ENCODE measurements around the gene BHLHE23.
A peak's percentile ranks its signal among the peaks of the same experiment; 100 is the strongest.

The BHLHE23 gene

DNA sequence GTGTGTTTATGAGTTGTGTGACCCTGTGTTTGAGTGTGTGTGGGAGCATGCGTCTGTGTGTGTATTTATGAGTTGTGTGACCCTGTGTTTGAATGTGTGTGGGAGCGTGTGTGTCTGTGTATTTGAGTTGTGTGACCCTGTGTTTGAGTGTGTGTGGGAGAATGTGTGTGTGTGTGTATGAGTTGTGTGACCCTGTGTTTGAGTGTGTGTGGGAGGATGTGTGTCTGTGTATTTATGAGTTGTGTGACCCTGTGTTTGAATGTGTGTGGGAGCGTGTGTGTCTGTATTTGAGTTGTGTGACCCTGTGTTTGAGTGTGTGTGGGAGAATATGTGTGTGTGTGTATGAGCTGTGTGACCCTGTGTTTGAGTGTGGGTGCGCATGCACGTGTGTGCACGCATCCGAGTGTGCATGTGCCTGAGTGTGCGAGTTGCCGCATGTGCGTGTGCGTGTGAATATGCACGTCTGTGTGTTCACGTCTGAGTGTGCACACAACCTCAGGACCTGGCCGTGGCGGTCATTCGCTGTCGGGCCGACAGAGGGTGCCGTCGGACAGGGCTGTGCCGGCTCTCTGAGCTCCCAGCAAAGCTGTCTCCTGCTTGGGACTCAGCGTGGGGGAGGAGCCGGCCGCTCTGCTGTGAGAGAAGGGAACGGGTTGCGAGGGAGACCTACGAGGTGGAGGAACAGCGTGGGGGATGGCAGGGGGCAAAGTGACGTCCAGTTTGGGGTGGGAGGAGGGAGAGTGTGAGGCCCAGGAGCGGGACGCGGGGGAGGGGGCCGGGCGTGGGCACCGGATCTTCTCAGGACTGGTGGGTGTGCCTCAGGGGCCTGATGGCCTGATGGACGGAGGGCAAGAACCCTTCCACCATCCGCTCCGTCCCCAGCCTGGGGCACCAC is 34.6 kb downstream of the BHLHE23 start:
- TF ChIP-seq, protein P1, sequence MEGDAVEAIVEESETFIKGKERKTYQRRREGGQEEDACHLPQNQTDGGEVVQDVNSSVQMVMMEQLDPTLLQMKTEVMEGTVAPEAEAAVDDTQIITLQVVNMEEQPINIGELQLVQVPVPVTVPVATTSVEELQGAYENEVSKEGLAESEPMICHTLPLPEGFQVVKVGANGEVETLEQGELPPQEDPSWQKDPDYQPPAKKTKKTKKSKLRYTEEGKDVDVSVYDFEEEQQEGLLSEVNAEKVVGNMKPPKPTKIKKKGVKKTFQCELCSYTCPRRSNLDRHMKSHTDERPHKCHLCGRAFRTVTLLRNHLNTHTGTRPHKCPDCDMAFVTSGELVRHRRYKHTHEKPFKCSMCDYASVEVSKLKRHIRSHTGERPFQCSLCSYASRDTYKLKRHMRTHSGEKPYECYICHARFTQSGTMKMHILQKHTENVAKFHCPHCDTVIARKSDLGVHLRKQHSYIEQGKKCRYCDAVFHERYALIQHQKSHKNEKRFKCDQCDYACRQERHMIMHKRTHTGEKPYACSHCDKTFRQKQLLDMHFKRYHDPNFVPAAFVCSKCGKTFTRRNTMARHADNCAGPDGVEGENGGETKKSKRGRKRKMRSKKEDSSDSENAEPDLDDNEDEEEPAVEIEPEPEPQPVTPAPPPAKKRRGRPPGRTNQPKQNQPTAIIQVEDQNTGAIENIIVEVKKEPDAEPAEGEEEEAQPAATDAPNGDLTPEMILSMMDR (conservative IDR thresholded peaks at IDR 0.05; ENCODE audit: low read depth, low read length): peak; percentile 85
- H3K36me3 ChIP-seq (ENCODE audit: insufficient read depth): no peaks in the 10 kb centered on the region
- peaks cover 5% of the 10 kb centered on the region for H3K4me1 ChIP-seq (ENCODE audit: low read depth, poor library complexity, severe bottlenecking)
- no peaks in the 10 kb centered on the region for H4K20me1 ChIP-seq (ENCODE audit: insufficient read depth)
- no peak overlapping the region for H3K27ac ChIP-seq
- H3K27me3 ChIP-seq (ENCODE audit: insufficient read depth, low read depth): peaks cover 98% of the 10 kb centered on the region
- peak overlapping the region; percentile 34; the same call in 1 of the 2 replicates for H2AFZ ChIP-seq (ENCODE audit: low read depth)
- H3K79me2 ChIP-seq (ENCODE audit: insufficient read depth, low read depth): no peaks in the 10 kb centered on the region
- no peak overlapping the region for H3K4me3 ChIP-seq (IDR thresholded peaks at IDR 0.05; ENCODE audit: insufficient read depth, low read depth, low read length)
- peak overlapping the region; percentile 20; the same call in 1 of the 2 replicates for H3K4me2 ChIP-seq
- H3K9ac ChIP-seq: no peak overlapping the region

- Histone ChIP-seq H3K4me1 (ENCODE audit: low read depth, poor library complexity, severe bottlenecking) (no peaks in the 10 kb centered on the region), H3K27me3 (ENCODE audit: insufficient read depth, low read depth) (peaks cover 98% of the 10 kb centered on the region), H3K36me3 (ENCODE audit: insufficient read depth) (no peaks in the 10 kb centered on the region), H3K4me2 (no peak overlapping the region), H3K9ac (no peak overlapping the region), H3K27ac (no peak overlapping the region), H3K4me3 (IDR thresholded peaks at IDR 0.05; ENCODE audit: insufficient read depth, low read depth, low read length) (no peak overlapping the region), H3K79me2 (ENCODE audit: insufficient read depth, low read depth) (no peaks in the 10 kb centered on the region), H4K20me1 (ENCODE audit: insufficient read depth) (no peaks in the 10 kb centered on the region), H2AFZ (ENCODE audit: low read depth) (no peak overlapping the region)
- TF ChIP-seq, protein P1 (conservative IDR thresholded peaks at IDR 0.05; ENCODE audit: low read depth, low read length): no peak
These were observed 35.4 kb downstream of the BHLHE23 start for GRCh38 chr20:62971211-62971949.

DNA sequence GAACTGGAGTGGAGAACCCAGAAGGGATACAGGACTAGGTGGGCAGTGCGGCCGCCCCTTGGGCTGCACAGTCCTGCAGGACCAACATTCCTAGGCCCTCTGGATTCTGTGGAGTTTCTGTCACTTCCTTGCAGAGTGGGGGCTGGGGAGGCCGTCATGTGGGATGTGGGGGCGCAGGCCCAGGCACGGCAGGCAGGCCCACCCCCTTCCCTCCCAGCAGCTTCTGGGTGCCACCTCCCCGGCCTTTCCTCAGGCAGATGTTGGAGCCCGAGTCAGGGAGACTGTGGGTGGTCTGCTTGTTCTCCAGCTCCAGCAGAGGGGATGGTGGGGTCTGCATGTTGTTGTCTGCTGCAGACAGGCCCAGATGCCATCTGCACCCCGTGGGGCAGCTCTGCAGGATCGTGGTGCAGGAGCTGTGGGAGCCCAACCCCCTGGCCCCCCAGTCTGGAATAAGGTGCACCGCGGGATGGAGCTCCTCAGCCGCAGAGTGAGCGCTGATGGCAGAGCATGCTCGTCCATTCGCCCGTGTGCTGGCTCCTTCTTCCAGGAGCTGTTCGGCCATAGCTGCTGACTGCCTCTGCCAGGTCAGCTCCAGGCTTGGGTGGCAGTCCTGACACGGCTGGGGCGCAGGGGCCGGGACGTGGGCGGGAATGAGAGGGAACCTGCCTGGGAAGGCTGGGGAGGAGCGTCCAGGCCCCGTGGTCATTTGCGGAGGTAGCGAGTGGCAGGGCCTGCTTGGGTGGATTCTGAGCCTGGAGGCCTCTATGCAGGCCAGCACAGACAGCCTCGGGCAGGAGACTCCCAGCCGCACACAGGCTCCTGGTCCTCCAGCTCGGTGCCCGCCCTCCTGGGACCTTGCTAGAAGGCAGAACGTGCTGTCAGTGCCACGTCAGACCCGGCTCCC is 36.2 kb downstream of the BHLHE23 start:
- no peaks in the 10 kb centered on the region for H3K36me3 ChIP-seq (ENCODE audit: insufficient read depth)
- H3K4me3 ChIP-seq (IDR thresholded peaks at IDR 0.05; ENCODE audit: insufficient read depth, low read depth, low read length): no peak overlapping the region
- H3K4me2 ChIP-seq: no peak overlapping the region
- TF ChIP-seq, protein P1 (conservative IDR thresholded peaks at IDR 0.05; ENCODE audit: low read depth, low read length): no peak
- H3K27ac ChIP-seq: no peak overlapping the region
- no peaks in the 10 kb centered on the region for H4K20me1 ChIP-seq (ENCODE audit: insufficient read depth)
- H2AFZ ChIP-seq (ENCODE audit: low read depth): no peak overlapping the region
- no peaks in the 10 kb centered on the region for H3K4me1 ChIP-seq (ENCODE audit: low read depth, poor library complexity, severe bottlenecking)
- no peaks in the 10 kb centered on the region for H3K79me2 ChIP-seq (ENCODE audit: insufficient read depth, low read depth)
- no peak overlapping the region for H3K9ac ChIP-seq
- H3K27me3 ChIP-seq (ENCODE audit: insufficient read depth, low read depth): peaks cover 94% of the 10 kb centered on the region

DNA sequence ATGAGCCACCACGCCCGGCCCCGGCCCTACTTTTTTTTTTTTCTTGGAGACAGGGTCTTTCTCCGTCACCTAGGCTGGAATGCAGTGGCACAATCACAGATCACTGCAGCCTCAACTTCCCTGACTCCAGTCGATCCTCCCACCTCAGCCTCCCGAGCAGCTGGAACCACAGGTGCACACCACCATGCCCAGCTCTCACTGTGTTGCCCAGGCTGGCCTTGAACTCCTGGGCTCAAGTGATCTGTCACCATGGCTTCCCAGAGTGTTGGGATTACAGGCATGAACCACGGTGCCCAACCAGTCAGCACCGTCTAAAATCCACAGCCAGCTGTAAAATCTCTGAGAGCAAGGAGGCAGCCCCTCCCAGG is 36.8 kb downstream of the BHLHE23 start:
- TF ChIP-seq, protein P1 (conservative IDR thresholded peaks at IDR 0.05; ENCODE audit: low read depth, low read length): no peak
- Histone ChIP-seq H3K36me3 (ENCODE audit: insufficient read depth) (no peaks in the 10 kb centered on the region), H4K20me1 (ENCODE audit: insufficient read depth) (no peaks in the 10 kb centered on the region), H3K79me2 (ENCODE audit: insufficient read depth, low read depth) (no peaks in the 10 kb centered on the region), H2AFZ (ENCODE audit: low read depth) (no peak overlapping the region), H3K4me2 (no peak overlapping the region), H3K27ac (no peak overlapping the region), H3K4me1 (ENCODE audit: low read depth, poor library complexity, severe bottlenecking) (no peaks in the 10 kb centered on the region), H3K27me3 (ENCODE audit: insufficient read depth, low read depth) (peaks cover 94% of the 10 kb centered on the region), H3K9ac (no peak overlapping the region), H3K4me3 (IDR thresholded peaks at IDR 0.05; ENCODE audit: insufficient read depth, low read depth, low read length) (no peak overlapping the region)

All from KMS-11 (cell line).